Measurements from ENCODE around the gene JUN.

Gene JUN

DNA sequence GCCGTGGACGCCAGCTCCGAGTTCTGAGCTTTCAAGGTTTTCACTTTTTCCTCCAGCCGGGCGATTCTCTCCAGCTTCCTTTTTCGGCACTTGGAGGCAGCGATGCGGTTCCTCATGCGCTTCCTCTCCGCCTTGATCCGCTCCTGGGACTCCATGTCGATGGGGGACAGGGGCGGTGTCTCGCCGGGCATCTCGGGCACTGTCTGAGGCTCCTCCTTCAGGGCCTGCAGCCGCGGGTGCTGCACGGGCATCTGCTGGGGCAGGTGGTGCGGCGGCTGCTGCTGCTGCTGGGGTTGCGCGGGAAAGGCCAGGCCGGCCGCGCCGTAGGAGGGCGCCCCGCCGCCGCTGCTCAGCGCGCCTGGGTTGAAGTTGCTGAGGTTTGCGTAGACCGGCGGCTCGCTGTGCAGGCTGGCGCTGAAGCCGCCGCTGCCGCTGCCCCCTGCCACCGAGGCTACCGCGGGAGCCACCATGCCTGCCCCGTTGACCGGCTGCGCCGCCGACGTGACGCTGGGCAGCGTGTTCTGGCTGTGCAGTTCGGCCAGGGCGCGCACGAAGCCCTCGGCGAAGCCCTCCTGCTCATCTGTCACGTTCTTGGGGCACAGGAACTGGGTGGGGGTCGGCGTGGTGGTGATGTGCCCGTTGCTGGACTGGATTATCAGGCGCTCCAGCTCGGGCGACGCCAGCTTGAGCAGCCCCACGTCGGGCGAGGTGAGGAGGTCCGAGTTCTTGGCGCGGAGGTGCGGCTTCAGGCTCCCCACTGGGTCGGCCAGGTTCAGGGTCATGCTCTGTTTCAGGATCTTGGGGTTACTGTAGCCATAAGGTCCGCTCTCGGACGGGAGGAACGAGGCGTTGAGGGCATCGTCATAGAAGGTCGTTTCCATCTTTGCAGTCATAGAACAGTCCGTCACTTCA lies 1.4 kb downstream of the JUN start:
- DNase-seq, result peak; percentile 83

DNA sequence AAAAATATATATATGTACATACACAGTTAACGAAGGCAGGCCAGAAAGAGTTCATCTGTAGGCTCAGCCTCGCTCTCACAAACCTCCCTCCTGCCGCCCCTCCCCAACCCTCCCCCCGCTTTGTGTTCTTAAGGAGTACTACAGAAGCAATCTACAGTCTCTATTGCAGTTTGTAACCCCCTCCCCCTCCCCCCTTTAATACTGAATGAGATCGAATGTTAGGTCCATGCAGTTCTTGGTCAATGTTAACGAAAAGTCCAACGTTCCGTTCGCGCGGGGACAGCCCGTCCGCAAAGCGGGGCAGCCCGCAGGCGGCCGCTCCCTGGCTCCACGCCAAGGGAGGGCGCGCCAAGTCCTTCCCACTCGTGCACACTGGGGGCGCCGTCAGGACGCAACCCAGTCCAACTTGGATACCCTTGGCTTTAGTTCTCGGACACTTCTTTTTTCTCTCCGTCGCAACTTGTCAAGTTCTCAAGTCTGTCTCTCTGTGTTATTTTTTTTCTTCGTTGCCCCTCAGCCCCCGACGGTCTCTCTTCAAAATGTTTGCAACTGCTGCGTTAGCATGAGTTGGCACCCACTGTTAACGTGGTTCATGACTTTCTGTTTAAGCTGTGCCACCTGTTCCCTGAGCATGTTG lies 2.2 kb downstream of the JUN start:
- peak; percentile 97 for DNase-seq

DNA sequence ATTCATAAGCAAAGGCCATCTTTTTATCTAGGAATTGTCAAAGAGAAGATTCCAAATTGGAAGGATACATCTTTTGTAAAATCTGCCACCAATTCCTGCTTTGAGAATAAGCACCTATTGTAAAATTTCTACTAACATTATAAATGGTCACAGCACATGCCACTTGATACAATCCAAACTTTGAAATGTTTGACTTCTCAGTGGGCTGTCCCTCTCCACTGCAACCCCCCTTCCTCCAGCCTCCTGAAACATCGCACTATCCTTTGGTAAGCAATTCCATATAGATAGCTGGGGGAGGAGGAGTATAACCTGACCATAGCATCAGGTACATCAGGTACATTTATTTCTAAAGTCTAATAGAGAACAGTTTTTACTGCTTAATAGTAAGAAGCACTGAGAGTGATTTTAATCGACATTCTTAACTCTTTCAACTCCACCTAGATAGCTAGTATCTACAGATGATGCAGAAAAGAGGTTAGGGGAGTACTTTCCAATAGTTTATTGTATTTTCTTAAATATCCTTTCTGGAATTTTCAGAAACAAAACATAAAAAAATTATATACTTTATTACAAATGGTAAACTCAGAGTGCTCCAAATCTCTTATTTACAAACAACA lies 2.9 kb downstream of the JUN start:
- DNase-seq, result peak; percentile 89

DNA sequence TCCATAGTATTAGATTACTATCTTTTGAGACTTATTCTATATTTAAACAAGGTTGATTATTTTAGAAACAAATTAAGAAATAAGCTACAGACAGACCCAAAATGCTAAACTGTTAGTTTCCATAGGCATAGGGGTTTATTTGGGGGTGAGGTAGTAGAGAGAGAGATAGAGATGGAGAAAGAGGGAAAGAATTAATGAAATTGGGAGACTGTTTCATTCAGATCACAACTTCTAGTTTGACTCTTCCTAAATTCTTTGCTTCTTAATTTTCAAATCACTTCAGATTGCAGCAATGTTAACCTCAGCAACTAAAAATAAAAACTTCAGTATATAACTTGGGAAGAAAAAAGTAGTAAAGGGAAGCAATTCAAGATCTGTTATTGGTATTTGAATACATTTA lies 3.4 kb downstream of the JUN start:
- DNase-seq, result no peak

- DNase-seq, result peak; percentile 100
Measured at GRCh38 chr1:58779801-58780382, 4.0 kb downstream of the JUN start.

DNA sequence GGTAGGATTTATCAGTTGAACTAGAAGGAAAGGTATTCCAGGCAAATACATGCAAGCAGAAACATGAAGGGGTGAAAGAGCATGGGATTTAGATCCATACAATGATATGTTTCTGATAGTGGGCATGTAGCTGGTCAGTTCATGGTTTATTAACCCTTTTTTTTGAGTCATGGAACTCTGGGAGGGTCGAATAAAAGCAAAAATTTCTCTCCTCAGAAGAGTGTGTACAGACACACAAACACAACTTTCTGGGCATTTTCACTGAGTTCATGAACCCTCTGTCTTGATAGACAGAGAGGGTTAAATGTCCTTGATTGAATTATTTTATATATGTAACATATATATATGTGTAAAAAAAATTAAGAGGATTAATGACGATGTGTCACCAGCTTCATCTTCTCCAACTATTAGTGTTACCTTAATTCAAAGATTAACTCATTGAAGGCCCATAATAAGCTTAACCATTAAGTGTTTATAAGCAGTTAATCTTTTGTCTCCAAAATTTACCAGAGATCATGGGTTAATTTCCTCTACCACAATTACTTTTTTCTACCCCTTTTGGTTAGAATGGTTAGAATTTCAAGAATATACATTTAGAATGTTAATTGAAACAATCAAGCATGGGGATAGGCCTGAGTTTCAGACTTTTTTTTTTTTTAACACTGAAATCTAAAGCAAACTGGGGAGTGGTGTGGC lies 4.6 kb downstream of the JUN start:
- no peak for DNase-seq

- no peak for DNase-seq
Measured at GRCh38 chr1:58778385-58779000, 5.4 kb downstream of the JUN start.

DNA sequence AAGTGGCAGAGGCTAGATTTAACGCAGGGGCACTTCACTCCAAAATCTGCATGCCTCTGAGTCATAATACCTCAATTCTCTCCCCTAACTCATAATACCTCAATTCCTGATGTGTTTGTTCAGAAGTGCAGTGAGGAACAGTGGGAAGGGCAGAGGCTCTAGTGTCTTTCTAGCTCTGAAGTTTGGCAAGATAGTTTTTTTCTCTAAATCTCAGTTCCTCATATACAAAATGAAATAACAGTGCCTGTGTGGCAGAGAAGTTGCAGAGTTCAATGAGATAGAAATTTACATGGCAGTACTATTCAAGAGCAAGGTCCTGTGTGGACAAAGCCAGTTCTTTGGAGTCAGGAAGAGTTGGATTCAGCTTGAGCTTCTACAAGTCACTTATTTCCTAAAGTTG lies 9.8 kb downstream of the JUN start:
- DNase-seq, result no peak

GRCh38 chr1:58773406-58773840 lies 10.4 kb downstream of the JUN start:
- DNase-seq, result peak; percentile 98

DNA sequence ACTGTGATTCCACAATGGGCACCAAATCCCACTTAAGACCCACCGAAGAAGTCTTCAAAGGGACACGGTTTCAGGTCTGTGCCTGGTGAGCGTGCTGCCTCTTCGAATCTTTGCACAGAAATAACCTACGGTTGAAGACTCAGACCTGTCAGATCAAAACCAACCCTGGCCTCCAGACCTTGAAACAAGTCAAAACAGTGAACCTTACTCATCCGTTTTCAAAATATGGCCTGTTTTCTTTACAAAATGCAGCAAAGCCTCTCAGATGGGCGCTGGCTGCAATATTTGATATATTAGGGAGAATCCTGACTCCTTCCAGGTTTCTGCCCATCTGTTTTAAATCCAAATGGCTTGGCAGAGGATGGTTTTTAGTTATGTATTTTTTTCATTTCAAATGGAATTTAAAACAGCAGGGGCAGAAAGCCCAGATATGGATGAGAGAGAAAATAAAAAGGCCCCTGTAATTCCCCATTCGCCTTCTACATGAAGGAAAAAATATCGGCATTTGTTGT lies 14.0 kb downstream of the JUN start:
- DNase-seq, result no peak

DNA sequence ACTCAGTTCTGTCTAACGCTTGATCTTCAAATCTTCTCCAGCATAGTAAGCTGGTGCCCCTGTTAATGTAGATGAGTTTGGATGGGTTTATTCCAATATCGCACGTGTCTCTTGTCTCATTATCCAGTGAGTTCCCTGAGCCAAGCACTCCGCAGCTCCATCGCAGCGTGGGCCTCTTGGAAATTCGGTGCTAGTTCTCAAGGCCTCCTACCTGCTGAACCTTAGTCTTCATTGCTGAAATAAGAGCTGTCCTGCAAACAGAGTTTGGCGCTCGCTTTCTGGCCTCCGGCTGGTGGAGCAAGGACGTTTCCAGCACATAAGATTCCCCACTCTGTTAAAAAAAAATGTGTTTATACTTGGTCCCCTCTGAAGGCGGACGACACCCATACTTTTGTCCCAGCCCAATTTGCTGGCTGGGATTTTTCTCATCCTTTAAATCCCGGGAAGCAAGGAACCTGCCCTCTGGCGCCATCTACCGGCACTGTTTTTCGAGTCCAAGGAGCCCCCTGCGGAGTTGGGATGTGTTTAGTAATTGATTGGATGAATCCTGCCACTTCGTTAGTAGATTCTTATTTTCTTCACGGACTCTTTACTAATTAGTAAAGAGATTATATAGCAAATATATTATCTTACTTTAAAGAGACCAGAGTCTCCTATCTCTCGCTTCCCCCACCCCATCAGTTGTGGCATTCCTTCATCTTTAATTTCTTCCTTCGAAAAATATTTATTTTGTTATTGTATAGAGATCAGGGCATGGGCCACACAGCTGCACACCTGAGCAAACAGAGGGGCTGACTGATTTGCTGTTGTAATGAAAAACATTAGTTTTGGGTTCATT lies 14.7 kb downstream of the JUN start:
- DNase-seq, result peak; percentile 73

GRCh38 chr1:58768191-58768731 lies 15.6 kb downstream of the JUN start:
- no peak for DNase-seq

- DNase-seq, result no peak
Measured at GRCh38 chr1:58767143-58767542, 16.7 kb downstream of the JUN start.

- DNase-seq, result no peak
Measured at GRCh38 chr1:58765441-58765840, 18.4 kb downstream of the JUN start.

DNA sequence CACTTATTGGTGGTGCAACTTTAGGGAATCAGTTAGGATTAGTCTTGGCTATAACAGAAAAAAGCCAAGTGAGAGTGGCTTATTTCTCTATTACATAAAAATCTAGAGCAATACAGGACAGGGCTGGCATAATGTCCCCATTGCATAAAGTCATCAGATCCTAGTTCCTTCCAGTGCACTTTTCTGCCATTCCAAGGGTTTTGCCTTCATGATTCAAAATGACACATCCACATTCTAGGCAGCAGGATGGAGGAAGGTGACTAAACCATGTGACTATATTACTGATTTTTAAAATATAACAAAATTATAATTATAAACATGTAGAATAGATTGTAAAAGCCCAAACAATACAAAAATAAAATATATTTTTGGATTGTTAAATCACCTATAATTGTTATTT lies 18.8 kb downstream of the JUN start:
- DNase-seq, result no peak

DNA sequence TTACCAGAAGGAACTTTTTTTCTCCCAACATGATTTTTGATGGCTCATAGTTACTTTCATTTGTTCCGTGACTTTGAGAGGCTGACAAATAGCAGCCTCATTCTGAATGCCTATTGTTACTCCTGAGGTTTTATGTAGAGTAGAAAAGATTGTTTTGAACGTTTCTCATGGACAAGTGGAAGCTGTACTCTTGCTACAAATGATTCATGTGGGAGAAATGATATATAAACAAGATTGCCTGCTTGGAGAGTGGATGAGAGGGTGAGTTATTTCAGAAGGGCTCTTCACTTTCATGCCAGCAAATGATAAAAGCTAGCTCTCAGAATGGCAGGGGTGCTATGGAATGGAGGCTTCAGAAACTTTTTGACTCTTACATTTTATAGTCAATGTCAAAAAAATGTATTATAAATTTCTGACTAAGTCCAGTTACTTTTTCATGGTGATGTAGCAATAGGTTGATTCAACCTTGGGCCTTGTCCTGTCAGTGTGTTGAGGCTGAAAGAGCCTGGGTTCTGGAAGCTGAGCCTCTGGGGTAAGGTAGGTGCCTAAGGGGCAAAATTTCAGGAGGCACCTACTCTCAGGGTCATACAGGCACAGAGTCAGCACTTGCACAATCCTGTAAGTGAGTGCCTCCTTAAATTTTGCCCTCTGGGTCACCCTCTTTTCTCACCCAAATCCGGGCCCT lies 19.4 kb downstream of the JUN start:
- DNase-seq, result peak; percentile 64

- no peak for DNase-seq
Measured at GRCh38 chr1:58763214-58763613, 20.6 kb downstream of the JUN start.

GRCh38 chr1:58762806-58763205 lies 21.0 kb downstream of the JUN start:
- DNase-seq, result no peak

- DNase-seq, result peak; percentile 90
Measured at GRCh38 chr1:58755468-58755872, 28.4 kb downstream of the JUN start.

Measured in NCI-H2029 treated with DMSO at 0.1 percent for 48 hours (cell line).